HepG2 (cell line): ENCODE data around the gene TEDC1. TPM values are rescaled to one million over a fixed set of nuclear protein-coding genes. Genes with fewer than 3 reads are reported as not detected.

Experiments
- ATRX ChIP-seq: sonication (generic); formaldehyde crosslinking; IDR thresholded peaks from 2 replicates; pipeline ENCODE4 v1.4.0; 2020; ENCODE audit warnings: missing genetic modification reagents, borderline replicate concordance
- DNMT1 ChIP-seq: sonication (generic); formaldehyde crosslinking; IDR thresholded peaks from 2 replicates; pipeline ENCODE4 v1.5.1; 2020; ENCODE audit warnings: mild to moderate bottlenecking, missing genetic modification reagents
- FOXM1 ChIP-seq: sonication (generic); formaldehyde crosslinking; IDR thresholded peaks from 2 replicates; pipeline ENCODE4 v1.5.0; 2020; ENCODE audit warnings: missing genetic modification reagents
- GZF1 ChIP-seq: sonication (generic); formaldehyde crosslinking; IDR thresholded peaks from 2 replicates; pipeline ENCODE4 v1.5.1; 2020; ENCODE audit warnings: mild to moderate bottlenecking, missing genetic modification reagents
- ISX ChIP-seq: sonication (generic); formaldehyde crosslinking; conservative IDR thresholded peaks from 2 replicates; pipeline ENCODE4 v1.5.0; 2020; ENCODE audit warnings: missing genetic modification reagents
- MIXL1 ChIP-seq: IDR thresholded peaks from 2 replicates; pipeline ENCODE4 v1.6.1; 2016
- RFXANK ChIP-seq: IDR thresholded peaks from 2 replicates; pipeline ENCODE4 v1.6.1; 2016
- SIN3A ChIP-seq: IDR thresholded peaks from 2 replicates; pipeline ENCODE4 v1.6.1; 2011; ENCODE audit warnings: low read depth, mild to moderate bottlenecking, control low read depth, low read length, borderline replicate concordance
- SKI ChIP-seq: fragments of 450-650 bp; IDR thresholded peaks from one replicate; pipeline ENCODE4 v1.6.1; 2018; ENCODE audit warnings: mild to moderate bottlenecking; ENCODE audit not compliant: partially characterized antibody
- SRSF1 ChIP-seq: fragments of 200-400 bp; formaldehyde crosslinking; optimal IDR thresholded peaks from 2 replicates; pipeline ENCODE3; 2017; ENCODE audit warnings: mild to moderate bottlenecking, low read depth, low read length, moderate library complexity
- XRCC5 ChIP-seq: fragments of 200-400 bp; formaldehyde crosslinking; optimal IDR thresholded peaks from 2 replicates; pipeline ENCODE3; 2017; ENCODE audit warnings: mild to moderate bottlenecking, low read length
- YY1 ChIP-seq: IDR thresholded peaks from 2 replicates; pipeline ENCODE4 v1.6.1; 2011; ENCODE audit warnings: low read length, low read depth, moderate library complexity, mild to moderate bottlenecking; ENCODE audit not compliant: insufficient read depth, insufficient replicate concordance
- ZNF34 ChIP-seq: sonication (generic); formaldehyde crosslinking; IDR thresholded peaks from 2 replicates; pipeline ENCODE4 v1.4.0; 2020; ENCODE audit warnings: mild to moderate bottlenecking, missing genetic modification reagents, borderline replicate concordance
- ZNF441 ChIP-seq: sonication (generic); formaldehyde crosslinking; IDR thresholded peaks from 2 replicates; pipeline ENCODE4 v1.7.0; 2021; ENCODE audit warnings: missing genetic modification reagents, borderline replicate concordance
- ZNF709 ChIP-seq: sonication (generic); formaldehyde crosslinking; IDR thresholded peaks from 2 replicates; pipeline ENCODE4 v1.5.0; 2020; ENCODE audit warnings: mild to moderate bottlenecking, missing genetic modification reagents
- polyA plus RNA-seq, 8 experiments: library from polyadenylated mRNA; depleted of rRNA in 3 of 8; stranded (reverse) in 7 of 8; unstranded in 1 of 8; fragments of >200 nt; fragmentation: Illumina TruSeq in 4 of 8; extraction: Trizol in 4 of 8; gene quantifications; 2 replicates each; pipeline versions ENCODE4 v1.2.1 to v1.2.3, GENCODE V29; 2011 to 2016; ENCODE audit warnings: low read depth in 4 of 8, missing spikeins in 1 of 8, mixed read lengths in 1 of 8; ENCODE audit not compliant: insufficient read depth in 1 of 8
- total RNA-seq, 5 experiments: library from RNA; depleted of rRNA; stranded (reverse); fragments of >200 nt; fragmentation: Illumina TruSeq; extraction: Trizol; gene quantifications; 2 replicates each; pipeline ENCODE4 v1.2.3, GENCODE V29; 2016; ENCODE audit warnings: low read depth in 1 of 5
- TF ChIP-seq, protein P1 (sequence below): sonication (generic); formaldehyde crosslinking; IDR thresholded peaks from 2 replicates; pipeline ENCODE4 v1.4.0; 2020; ENCODE audit warnings: mild to moderate bottlenecking, missing genetic modification reagents, borderline replicate concordance
- TF ChIP-seq, protein P2 (sequence below): sonication (generic); formaldehyde crosslinking; IDR thresholded peaks from 2 replicates; pipeline ENCODE4 v1.4.0; 2020; ENCODE audit warnings: missing genetic modification reagents
- TF ChIP-seq, protein P3 (sequence below): IDR thresholded peaks from 2 replicates; pipeline ENCODE4 v1.4.0; 2020; ENCODE audit warnings: mild to moderate bottlenecking, missing genetic modification reagents
- TF ChIP-seq, protein P4 (sequence below): fragments of 450-650 bp; IDR thresholded peaks from 2 replicates; pipeline ENCODE4 v1.6.1; 2017; ENCODE audit warnings: mild to moderate bottlenecking

The TEDC1 gene
- total and polyA plus RNA-seq, 2 of the 13 experiments (the other 11 are each of a cell fraction or from before 2014, with no cell fraction given): 5.7 to 27.4 TPM

DNA sequence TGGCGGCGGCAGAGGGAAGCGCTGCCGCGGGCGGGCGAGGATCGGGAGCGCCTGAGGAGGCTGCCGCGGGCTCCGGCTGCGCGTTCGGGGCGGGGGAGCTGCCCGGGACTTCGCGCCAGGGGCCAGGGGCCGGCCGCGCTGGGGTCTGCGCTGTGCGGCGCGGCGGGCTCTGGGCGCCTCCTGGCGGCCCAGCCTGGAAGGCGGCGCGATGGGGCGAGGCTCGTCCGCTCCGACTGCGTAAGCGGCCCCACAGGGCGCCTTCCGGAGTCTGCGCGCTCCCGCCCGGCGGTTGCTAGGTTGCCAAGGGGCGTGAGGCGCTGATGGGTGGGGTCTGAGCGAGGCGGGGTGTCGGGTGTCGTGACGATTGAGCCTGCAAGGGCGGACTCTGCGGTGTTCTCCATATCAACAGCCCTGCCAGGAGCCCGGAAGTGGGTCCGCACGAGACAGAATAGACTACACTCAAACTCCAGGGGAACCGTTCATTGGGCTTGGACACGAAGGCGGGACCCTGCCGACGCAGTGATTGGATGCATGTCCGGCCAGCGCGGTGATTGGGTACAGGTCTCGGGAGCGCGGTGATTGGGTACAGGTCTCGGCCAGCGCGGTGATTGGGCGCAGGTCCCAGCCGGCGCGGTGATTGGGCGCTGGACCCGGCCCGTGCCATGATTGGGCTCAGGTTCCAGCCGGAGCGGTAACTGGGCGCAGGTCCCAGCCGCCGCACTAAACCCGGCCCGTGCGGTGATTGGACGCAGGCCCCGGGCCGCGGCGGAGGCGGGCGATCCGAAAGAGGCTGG lies at the start of gene TEDC1 (continued):
- TF ChIP-seq GZF1: no peak
- no peak for TF ChIP-seq ISX
- peak; percentile 28 for TF ChIP-seq XRCC5
- TF ChIP-seq, protein P1, sequence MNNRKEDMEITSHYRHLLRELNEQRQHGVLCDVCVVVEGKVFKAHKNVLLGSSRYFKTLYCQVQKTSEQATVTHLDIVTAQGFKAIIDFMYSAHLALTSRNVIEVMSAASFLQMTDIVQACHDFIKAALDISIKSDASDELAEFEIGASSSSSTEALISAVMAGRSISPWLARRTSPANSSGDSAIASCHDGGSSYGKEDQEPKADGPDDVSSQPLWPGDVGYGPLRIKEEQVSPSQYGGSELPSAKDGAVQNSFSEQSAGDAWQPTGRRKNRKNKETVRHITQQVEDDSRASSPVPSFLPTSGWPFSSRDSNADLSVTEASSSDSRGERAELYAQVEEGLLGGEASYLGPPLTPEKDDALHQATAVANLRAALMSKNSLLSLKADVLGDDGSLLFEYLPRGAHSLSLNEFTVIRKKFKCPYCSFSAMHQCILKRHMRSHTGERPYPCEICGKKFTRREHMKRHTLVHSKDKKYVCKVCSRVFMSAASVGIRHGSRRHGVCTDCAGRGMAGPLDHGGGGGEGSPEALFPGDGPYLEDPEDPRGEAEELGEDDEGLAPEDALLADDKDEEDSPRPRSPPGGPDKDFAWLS (CRISPR knock-in tag): no peak
- peak; percentile 99 for TF ChIP-seq ZNF441
- TF ChIP-seq ATRX (CRISPR knock-in tag): no peak
- TF ChIP-seq RFXANK (CRISPR knock-in tag): peak; percentile 66; the same call in 1 of the 2 replicates
- no peak; the same call in none of the 2 replicates for TF ChIP-seq FOXM1
- TF ChIP-seq YY1: peak; percentile 79
- peak; percentile 90 for TF ChIP-seq SRSF1
- TF ChIP-seq MIXL1: peak; percentile 44
- TF ChIP-seq SKI: peak; percentile 92
- TF ChIP-seq ZNF34 (CRISPR knock-in tag): 0 out of 2 replicates have a peak, but pooled peaks have one; percentile 72
- TF ChIP-seq SIN3A: peak; percentile 74; the same call in 1 of the 2 replicates
- TF ChIP-seq, protein P2, sequence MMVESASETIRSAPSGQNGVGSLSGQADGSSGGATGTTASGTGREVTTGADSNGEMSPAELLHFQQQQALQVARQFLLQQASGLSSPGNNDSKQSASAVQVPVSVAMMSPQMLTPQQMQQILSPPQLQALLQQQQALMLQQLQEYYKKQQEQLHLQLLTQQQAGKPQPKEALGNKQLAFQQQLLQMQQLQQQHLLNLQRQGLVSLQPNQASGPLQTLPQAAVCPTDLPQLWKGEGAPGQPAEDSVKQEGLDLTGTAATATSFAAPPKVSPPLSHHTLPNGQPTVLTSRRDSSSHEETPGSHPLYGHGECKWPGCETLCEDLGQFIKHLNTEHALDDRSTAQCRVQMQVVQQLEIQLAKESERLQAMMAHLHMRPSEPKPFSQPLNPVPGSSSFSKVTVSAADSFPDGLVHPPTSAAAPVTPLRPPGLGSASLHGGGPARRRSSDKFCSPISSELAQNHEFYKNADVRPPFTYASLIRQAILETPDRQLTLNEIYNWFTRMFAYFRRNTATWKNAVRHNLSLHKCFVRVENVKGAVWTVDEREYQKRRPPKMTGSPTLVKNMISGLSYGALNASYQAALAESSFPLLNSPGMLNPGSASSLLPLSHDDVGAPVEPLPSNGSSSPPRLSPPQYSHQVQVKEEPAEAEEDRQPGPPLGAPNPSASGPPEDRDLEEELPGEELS (CRISPR knock-in tag): peak; percentile 58
- TF ChIP-seq, protein P3, sequence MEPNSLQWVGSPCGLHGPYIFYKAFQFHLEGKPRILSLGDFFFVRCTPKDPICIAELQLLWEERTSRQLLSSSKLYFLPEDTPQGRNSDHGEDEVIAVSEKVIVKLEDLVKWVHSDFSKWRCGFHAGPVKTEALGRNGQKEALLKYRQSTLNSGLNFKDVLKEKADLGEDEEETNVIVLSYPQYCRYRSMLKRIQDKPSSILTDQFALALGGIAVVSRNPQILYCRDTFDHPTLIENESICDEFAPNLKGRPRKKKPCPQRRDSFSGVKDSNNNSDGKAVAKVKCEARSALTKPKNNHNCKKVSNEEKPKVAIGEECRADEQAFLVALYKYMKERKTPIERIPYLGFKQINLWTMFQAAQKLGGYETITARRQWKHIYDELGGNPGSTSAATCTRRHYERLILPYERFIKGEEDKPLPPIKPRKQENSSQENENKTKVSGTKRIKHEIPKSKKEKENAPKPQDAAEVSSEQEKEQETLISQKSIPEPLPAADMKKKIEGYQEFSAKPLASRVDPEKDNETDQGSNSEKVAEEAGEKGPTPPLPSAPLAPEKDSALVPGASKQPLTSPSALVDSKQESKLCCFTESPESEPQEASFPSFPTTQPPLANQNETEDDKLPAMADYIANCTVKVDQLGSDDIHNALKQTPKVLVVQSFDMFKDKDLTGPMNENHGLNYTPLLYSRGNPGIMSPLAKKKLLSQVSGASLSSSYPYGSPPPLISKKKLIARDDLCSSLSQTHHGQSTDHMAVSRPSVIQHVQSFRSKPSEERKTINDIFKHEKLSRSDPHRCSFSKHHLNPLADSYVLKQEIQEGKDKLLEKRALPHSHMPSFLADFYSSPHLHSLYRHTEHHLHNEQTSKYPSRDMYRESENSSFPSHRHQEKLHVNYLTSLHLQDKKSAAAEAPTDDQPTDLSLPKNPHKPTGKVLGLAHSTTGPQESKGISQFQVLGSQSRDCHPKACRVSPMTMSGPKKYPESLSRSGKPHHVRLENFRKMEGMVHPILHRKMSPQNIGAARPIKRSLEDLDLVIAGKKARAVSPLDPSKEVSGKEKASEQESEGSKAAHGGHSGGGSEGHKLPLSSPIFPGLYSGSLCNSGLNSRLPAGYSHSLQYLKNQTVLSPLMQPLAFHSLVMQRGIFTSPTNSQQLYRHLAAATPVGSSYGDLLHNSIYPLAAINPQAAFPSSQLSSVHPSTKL (CRISPR knock-in tag): 0 out of 2 replicates have a peak, but pooled peaks have one; percentile 49
- TF ChIP-seq, protein P4, sequence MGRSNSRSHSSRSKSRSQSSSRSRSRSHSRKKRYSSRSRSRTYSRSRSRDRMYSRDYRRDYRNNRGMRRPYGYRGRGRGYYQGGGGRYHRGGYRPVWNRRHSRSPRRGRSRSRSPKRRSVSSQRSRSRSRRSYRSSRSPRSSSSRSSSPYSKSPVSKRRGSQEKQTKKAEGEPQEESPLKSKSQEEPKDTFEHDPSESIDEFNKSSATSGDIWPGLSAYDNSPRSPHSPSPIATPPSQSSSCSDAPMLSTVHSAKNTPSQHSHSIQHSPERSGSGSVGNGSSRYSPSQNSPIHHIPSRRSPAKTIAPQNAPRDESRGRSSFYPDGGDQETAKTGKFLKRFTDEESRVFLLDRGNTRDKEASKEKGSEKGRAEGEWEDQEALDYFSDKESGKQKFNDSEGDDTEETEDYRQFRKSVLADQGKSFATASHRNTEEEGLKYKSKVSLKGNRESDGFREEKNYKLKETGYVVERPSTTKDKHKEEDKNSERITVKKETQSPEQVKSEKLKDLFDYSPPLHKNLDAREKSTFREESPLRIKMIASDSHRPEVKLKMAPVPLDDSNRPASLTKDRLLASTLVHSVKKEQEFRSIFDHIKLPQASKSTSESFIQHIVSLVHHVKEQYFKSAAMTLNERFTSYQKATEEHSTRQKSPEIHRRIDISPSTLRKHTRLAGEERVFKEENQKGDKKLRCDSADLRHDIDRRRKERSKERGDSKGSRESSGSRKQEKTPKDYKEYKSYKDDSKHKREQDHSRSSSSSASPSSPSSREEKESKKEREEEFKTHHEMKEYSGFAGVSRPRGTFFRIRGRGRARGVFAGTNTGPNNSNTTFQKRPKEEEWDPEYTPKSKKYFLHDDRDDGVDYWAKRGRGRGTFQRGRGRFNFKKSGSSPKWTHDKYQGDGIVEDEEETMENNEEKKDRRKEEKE: no peak
- TF ChIP-seq DNMT1 (CRISPR knock-in tag): peak; percentile 26; the same call in 1 of the 2 replicates
- peak; percentile 73 for TF ChIP-seq ZNF709 (CRISPR knock-in tag)
